HG03442 (cell line): ENCODE results near the gene STARD13.
A peak's percentile ranks its signal among the peaks of the same experiment; 100 is the strongest.
"Not testable (repeated sequence)": the region's sequence is repeated elsewhere in the genome, so short reads cannot be mapped to it uniquely, and the experiment has no call there.

Source experiments
- ATAC-seq: cut with Tn5 transposase; IDR thresholded peaks from one replicate; pipeline ENCODE4 v1.9.1; 2021; ENCODE audit warnings: mild to moderate bottlenecking, moderate library complexity; ENCODE audit not compliant: unreplicated experiment

The STARD13 gene

GRCh38 chr13:33257841-33258807, 27.4 kb downstream of the STARD13 start:
- no peak for ATAC-seq

- no peak for ATAC-seq
Observed at GRCh38 chr13:33256148-33256840, 29.3 kb downstream of the STARD13 start.

GRCh38 chr13:33252135-33252534, 33.4 kb downstream of the STARD13 start:
- ATAC-seq: no peak

- peak; percentile 74 for ATAC-seq
Observed at GRCh38 chr13:33251131-33251661, 34.4 kb downstream of the STARD13 start.

GRCh38 chr13:33250609-33251008, 34.9 kb downstream of the STARD13 start:
- ATAC-seq: no peak

- no peak for ATAC-seq
Observed at GRCh38 chr13:33249894-33250293, 35.7 kb downstream of the STARD13 start.

- no peak for ATAC-seq
Observed at GRCh38 chr13:33249066-33249465, 36.5 kb downstream of the STARD13 start.

- ATAC-seq: no peak
Observed at GRCh38 chr13:33245505-33246158, 39.9 kb downstream of the STARD13 start.

- no peak for ATAC-seq
Observed at GRCh38 chr13:33244907-33245287, 40.7 kb downstream of the STARD13 start.

GRCh38 chr13:33244210-33244906, 41.2 kb downstream of the STARD13 start:
- no peak for ATAC-seq

GRCh38 chr13:33242984-33243617, 42.5 kb downstream of the STARD13 start:
- ATAC-seq: no peak

- ATAC-seq: not testable (repeated sequence)
Observed at GRCh38 chr13:33242372-33242771, 43.2 kb downstream of the STARD13 start.

- ATAC-seq: no peak
Observed at GRCh38 chr13:33236021-33236420, 49.5 kb downstream of the STARD13 start.

GRCh38 chr13:33235564-33235963, 50.0 kb downstream of the STARD13 start:
- ATAC-seq: no peak

- no peak for ATAC-seq
Observed at GRCh38 chr13:33235078-33235477, 50.5 kb downstream of the STARD13 start.

- no peak for ATAC-seq
Observed at GRCh38 chr13:33233547-33233946, 52.0 kb downstream of the STARD13 start.

GRCh38 chr13:33232883-33233282, 52.7 kb downstream of the STARD13 start:
- no peak for ATAC-seq

GRCh38 chr13:33231339-33231738, 54.2 kb downstream of the STARD13 start:
- no peak for ATAC-seq

- ATAC-seq: no peak
Observed at GRCh38 chr13:33230178-33230881, 55.2 kb downstream of the STARD13 start.
